Psoas muscle (tissue), 8 donors: ENCODE results near the gene LRCH2. TPM values are rescaled to one million over a fixed set of nuclear protein-coding genes. Genes with fewer than 3 reads are reported as not detected.
"Not testable (repeated sequence)": the region's sequence is repeated elsewhere in the genome, so short reads cannot be mapped to it uniquely, and the experiment has no call there.

ENCODE experiments used
- ATAC-seq, 4 donors: fragments of 200-7000 bp; cut with Tn5 transposase; one replicate each; pipeline ENCODE4 v1.9.1; 2020; ENCODE audit warnings: moderate library complexity in 3 of 4, mild to moderate bottlenecking in 2 of 4
- DNase-seq, 2 donors: peaks; one replicate each; pipeline ENCODE4 v3.0.0-alpha.2; 2020
- H3K27ac ChIP-seq: fragments of 200-600 bp; one replicate; pipeline ENCODE4 v1.8.0; 2022
- H3K27me3 ChIP-seq, 3 donors: fragments of 200-600 bp in 1 of 3; one replicate each; pipeline versions ENCODE4 v1.6.1 to v1.8.0; 2013 to 2022; ENCODE audit warnings: low read length in 2 of 3, mild to moderate bottlenecking in 2 of 3, moderate library complexity in 1 of 3; ENCODE audit not compliant: insufficient read depth in 3 of 3
- H3K36me3 ChIP-seq, 2 donors: fragments of 200-600 bp in 1 of 2; one replicate each; pipeline versions ENCODE4 v1.6.1 to v1.8.0; 2013 to 2022; ENCODE audit warnings: low read depth in 1 of 2, mild to moderate bottlenecking in 1 of 2, moderate library complexity in 1 of 2; ENCODE audit not compliant: insufficient read depth in 1 of 2
- H3K4me1 ChIP-seq: fragments of 200-600 bp; one replicate; pipeline ENCODE4 v1.8.0; 2022
- H3K4me3 ChIP-seq: fragments of 200-600 bp; one replicate; pipeline ENCODE4 v1.8.0; 2022; ENCODE audit warnings: mild to moderate bottlenecking
- H3K9me3 ChIP-seq: fragments of 200-600 bp; one replicate; pipeline ENCODE4 v1.8.0; 2022
- CTCF ChIP-seq: fragments of 200-600 bp; IDR thresholded peaks from one replicate; pipeline ENCODE4 v1.8.0; 2022; ENCODE audit warnings: antibody characterized with exemption
- WGBS, 3 donors: extraction: QIAGEN DNeasy Blood & Tissue Kit; methylation state at CpG; one replicate each; pipeline versions ENCODE4 v1.1.6 to v1.1.7; 2013; 5-methylcytosine and 5-hydroxymethylcytosine counted together
- intact Hi-C, 2 donors: fragments of 100-400 bp; cut with DNase I; formaldehyde crosslinking; loops; one replicate each; pipeline versions ENCODE4 v1.11.0 to v1.14.2; 2022
- polyA plus RNA-seq, 3 donors: library from polyadenylated mRNA; stranded (reverse); fragments of 200-250 nt; gene quantifications; one replicate each; pipeline ENCODE4 v1.2.3, GENCODE V29; 2013
- total RNA-seq, 4 donors: library from RNA; stranded (reverse); fragmentation: NEBNext Ultra II Directional in 2 of 4; extraction: Animal tissue kit (Norgen Biotek cat#: 25700) in 2 of 4; gene quantifications; one replicate each; pipeline versions ENCODE4 v1.2.1 to v1.2.4, GENCODE V29; 2021 to 2023
- donor health status: healthy with polysubstance abuse.
- donor health status: DM: no; HTN: no; CAD: no; lungs with moderate emphysema.
- donor health status: Bipolar disorder and iron deficiency.
- donor health status: healthy.
- donor health status: DM: yes; HTN: yes; CAD: no.
- donor health status: DM: no; HTN: no; CAD: no.
- donor health status: DM: no; HTN: no; CAD: no.
- donor health status: DM: yes; HTN: yes; CAD: no.

The LRCH2 gene
- total and polyA plus RNA-seq, 7 donors, result 0.22 to 1.0 (median 0.35) TPM

- Histone ChIP-seq H3K4me1 (no peaks in the 10 kb centered on the region), H3K36me3 (no peaks in the 10 kb centered on the region), H3K4me3 (no peak overlapping the region), H3K27me3 (peaks cover 0 to 27% (median 0%) of the 10 kb centered on the region in 3 donors), H3K27ac (no peak overlapping the region), H3K9me3 (no peaks in the 10 kb centered on the region)
- intact Hi-C loops, result no loop called here
- DNase-seq (no peak), ATAC-seq (no peak)
- no peak for TF ChIP-seq CTCF
- 57 to 68% (median 61%) methylated on average over 1 of the region's 1 CpG for WGBS, 3 donors
Measured at GRCh38 chrX:115214151-115214550, 19.7 kb downstream of the LRCH2 start.

GRCh38 chrX:115209547-115209946 lies 24.3 kb downstream of the LRCH2 start:
- ATAC-seq, H3K4me3 ChIP-seq, DNase-seq, H3K27ac ChIP-seq, H3K4me1 ChIP-seq, H3K36me3 ChIP-seq, H3K9me3 ChIP-seq, intact Hi-C loops: not testable (repeated sequence)
- peaks cover 0 to 23% (median 0%) of the 10 kb centered on the region in 3 donors for H3K27me3 ChIP-seq

GRCh38 chrX:115204040-115204439 lies 29.9 kb downstream of the LRCH2 start:
- Histone ChIP-seq H3K4me1 (no peaks in the 10 kb centered on the region), H3K36me3 (no peaks in the 10 kb centered on the region), H3K27me3 (peaks cover 0 to 12% (median 0%) of the 10 kb centered on the region in 3 donors), H3K27ac (no peak overlapping the region), H3K4me3 (no peak overlapping the region), H3K9me3 (peaks cover 20% of the 10 kb centered on the region)
- DNase-seq (no peak), ATAC-seq (no peak)
- intact Hi-C loops, result no loop called here
- 65 to 100% (median 93%) methylated on average over 1 of the region's 1 CpG for WGBS, 3 donors
- TF ChIP-seq CTCF, result no peak

DNA sequence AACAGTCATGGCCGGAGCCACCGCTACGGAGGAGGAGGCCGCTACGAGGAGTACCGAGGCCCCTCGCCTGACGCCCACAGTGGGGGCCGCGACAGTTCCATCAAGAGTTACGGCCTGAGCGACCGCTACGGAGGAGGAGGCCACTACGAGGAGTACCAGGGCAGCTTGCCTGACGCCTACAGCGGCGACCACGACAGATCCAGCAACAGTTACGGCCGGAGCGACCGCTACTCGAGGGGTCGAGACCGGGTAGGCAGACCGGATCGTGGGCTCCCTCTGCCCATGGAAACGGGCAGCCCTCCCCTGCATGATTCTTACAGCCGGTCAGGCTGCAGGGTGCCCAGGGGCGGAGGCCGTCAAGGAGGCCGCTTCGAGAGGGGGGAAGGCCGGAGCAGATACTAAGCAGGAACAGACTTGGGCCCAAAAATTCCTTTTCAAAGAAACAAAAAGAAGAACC lies 41.6 kb downstream of the LRCH2 start:
- TF ChIP-seq CTCF, result no peak
- DNase-seq (peak in 1 of 2 donors; percentile 13), ATAC-seq (no peak)
- no peak overlapping the region for H3K27ac ChIP-seq
- no peaks in the 10 kb centered on the region for H3K36me3 ChIP-seq
- H3K27me3 ChIP-seq, result peaks cover 0 to 7% (median 0%) of the 10 kb centered on the region in 3 donors
- no peak overlapping the region for H3K4me3 ChIP-seq
- H3K4me1 ChIP-seq, result no peaks in the 10 kb centered on the region
- peaks cover 5% of the 10 kb centered on the region for H3K9me3 ChIP-seq
- WGBS, 3 donors, result 91 to 96% (median 92%) methylated on average over 25 to 35 of the region's 35 CpGs
- intact Hi-C loops, result no loop called here

DNA sequence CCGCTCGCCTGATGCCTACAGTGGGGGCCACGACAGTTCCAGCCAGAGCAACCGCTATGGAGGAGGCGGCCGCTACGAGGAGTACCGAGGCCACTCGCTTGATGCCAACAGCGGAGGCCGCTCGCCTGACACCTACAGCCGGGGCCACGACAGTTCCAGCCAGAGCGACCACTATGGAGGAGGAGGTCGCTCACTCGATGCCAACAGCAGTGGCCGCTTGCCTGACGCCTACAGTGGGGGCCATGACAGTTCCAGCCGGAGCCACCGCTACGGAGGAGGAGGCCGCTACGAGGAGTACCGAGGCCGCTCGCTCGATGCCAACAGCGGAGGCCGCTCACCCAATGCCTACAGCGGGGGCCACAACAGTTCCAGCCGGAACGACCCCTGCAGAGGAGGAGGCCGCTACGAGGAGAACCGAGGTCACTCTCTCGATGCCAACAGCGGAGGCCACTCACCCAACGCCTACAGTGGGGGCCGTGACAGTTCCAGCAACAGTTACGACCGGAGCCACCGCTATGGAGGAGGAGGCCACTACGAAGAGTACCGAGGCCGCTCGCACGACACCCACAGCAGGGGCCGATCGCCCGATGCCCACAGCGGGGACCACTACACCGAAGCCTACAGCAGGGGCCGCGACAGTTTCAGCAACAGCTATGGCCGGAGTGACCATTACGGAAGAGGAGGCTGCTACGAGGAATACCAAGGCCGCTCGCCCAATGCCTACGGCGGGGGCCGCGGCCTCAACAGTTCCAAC lies 42.2 kb downstream of the LRCH2 start:
- no peak for TF ChIP-seq CTCF
- H3K4me3 ChIP-seq, result no peak overlapping the region
- H3K27ac ChIP-seq, result no peak overlapping the region
- intact Hi-C loops, result no loop called here
- DNase-seq (peak in 1 of 2 donors; percentile 37), ATAC-seq (no peak)
- WGBS, 3 donors, result 95 to 97% (median 95%) methylated on average over 42 to 64 of the region's 64 CpGs
- no peaks in the 10 kb centered on the region for H3K36me3 ChIP-seq
- H3K27me3 ChIP-seq, result peaks cover 0 to 4% (median 0%) of the 10 kb centered on the region in 3 donors
- H3K9me3 ChIP-seq, result peaks cover 5% of the 10 kb centered on the region
- no peaks in the 10 kb centered on the region for H3K4me1 ChIP-seq
